Inferior parietal cortex (tissue), 1 donor: ENCODE measurements around the gene NEU3.
A peak's percentile ranks its signal among the peaks of the same experiment; 100 is the strongest.
"Not testable (repeated sequence)": the region's sequence is repeated elsewhere in the genome, so short reads cannot be mapped to it uniquely, and the experiment has no call there.

Experiments used
- DNase-seq: peaks from one replicate; pipeline ENCODE4 v3.0.0-alpha.2; 2016; ENCODE audit errors: extremely low spot score

The NEU3 gene

GRCh38 chr11:74988541-74989259 is at the start of gene NEU3:
NEU3 (plus strand) TSS chr11:74988933; CDS start chr11:74989061, 128 bp downstream.
- DNase-seq: peak; percentile 68

- DNase-seq: no peak
These were observed 47.2 kb upstream of the NEU3 start for GRCh38 chr11:74941492-74941891.

- no peak for DNase-seq
These were observed 46.5 kb upstream of the NEU3 start for GRCh38 chr11:74942073-74942759.

- DNase-seq: no peak
These were observed 40.2 kb upstream of the NEU3 start for GRCh38 chr11:74948546-74948897.

GRCh38 chr11:74948898-74949752 is 39.6 kb upstream of the NEU3 start, which contains the start of the genes SPCS2 and XRRA1:
SPCS2 (plus strand) TSS chr11:74949266; CDS start chr11:74949286, 20 bp downstream.
XRRA1 (minus strand) TSS chr11:74949091; CDS start chr11:74940878, 8,213 bp downstream.
- peak; percentile 98 for DNase-seq

GRCh38 chr11:74949753-74950137 is 39.0 kb upstream of the NEU3 start:
- no peak for DNase-seq

- DNase-seq: no peak
These were observed 38.3 kb upstream of the NEU3 start for GRCh38 chr11:74950374-74950969.

- no peak for DNase-seq
These were observed 37.5 kb upstream of the NEU3 start for GRCh38 chr11:74951226-74951625.

- DNase-seq: no peak
These were observed 36.0 kb upstream of the NEU3 start for GRCh38 chr11:74952752-74953151.

GRCh38 chr11:74953451-74953850 is 35.3 kb upstream of the NEU3 start:
- no peak for DNase-seq

- DNase-seq: no peak
These were observed 34.5 kb upstream of the NEU3 start for GRCh38 chr11:74954199-74954598.

GRCh38 chr11:74956397-74957015 is 32.2 kb upstream of the NEU3 start:
- DNase-seq: no peak

GRCh38 chr11:74957937-74958629 is 30.6 kb upstream of the NEU3 start:
- DNase-seq: no peak

GRCh38 chr11:74960128-74960527 is 28.6 kb upstream of the NEU3 start:
- not testable (repeated sequence) for DNase-seq

GRCh38 chr11:74966651-74967050 is 22.1 kb upstream of the NEU3 start:
- DNase-seq: no peak

- no peak for DNase-seq
These were observed 17.8 kb upstream of the NEU3 start for GRCh38 chr11:74970852-74971395.

GRCh38 chr11:74971424-74971823 is 17.3 kb upstream of the NEU3 start:
- DNase-seq: peak; percentile 23

GRCh38 chr11:74978041-74978440 is 10.7 kb upstream of the NEU3 start:
- DNase-seq: no peak

GRCh38 chr11:74980634-74981033 is 8.1 kb upstream of the NEU3 start:
- no peak for DNase-seq

GRCh38 chr11:74981888-74982287 is 6.8 kb upstream of the NEU3 start:
- DNase-seq: no peak

- DNase-seq: no peak
These were observed 4.7 kb upstream of the NEU3 start for GRCh38 chr11:74984070-74984469.
